EH (cell line): Measurements from ENCODE around the gene PDE4D.
"Not testable (repeated sequence)": the region's sequence is repeated elsewhere in the genome, so short reads cannot be mapped to it uniquely, and the experiment has no call there.

Source experiments
- DNase-seq: peaks from one replicate; pipeline ENCODE4 v3.0.0-alpha.2; 2015; ENCODE audit warnings: low read depth

PDE4D gene

DNA sequence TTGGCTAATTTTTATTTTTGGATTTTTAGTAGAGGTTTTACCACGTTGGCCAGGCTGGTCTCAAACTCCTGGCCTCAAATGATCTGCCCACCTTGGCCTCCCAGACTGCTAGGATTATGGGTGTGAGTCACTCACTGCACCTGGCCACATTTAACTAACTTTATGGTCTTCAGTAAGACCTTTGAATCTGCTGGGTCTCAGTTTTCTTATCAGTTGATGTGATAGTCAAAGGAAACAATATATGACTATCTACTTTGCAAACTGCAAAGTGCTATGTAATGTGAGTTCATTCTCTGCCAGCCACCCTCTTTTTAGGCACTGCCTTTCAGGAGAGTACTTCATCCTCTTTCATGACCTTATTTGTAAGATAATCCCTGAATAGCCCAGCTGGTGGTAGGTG is 474.7 kb downstream of the PDE4D start:
- no peak for DNase-seq

GRCh38 chr5:59416451-59416850 is 477.1 kb downstream of the PDE4D start:
- no peak for DNase-seq

DNA sequence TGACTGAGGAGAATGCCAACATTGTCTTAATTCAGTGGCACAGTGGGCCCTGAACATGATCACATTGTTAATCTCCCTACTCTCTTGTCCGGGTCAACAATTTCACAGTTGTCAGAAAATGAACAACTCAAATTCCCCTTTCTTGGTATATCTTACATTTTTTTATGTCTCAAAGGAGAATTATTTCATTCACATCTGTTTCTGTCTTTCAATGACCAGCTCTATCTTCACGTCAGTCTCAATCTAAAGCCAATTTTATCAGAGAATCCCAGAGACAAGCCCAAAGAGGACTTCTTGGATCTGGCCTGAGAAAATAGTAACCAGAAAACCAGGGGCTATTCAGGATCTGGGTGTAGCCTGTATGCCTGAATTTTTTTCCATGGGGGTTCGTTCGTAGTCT is 477.5 kb downstream of the PDE4D start:
- DNase-seq: no peak

DNA sequence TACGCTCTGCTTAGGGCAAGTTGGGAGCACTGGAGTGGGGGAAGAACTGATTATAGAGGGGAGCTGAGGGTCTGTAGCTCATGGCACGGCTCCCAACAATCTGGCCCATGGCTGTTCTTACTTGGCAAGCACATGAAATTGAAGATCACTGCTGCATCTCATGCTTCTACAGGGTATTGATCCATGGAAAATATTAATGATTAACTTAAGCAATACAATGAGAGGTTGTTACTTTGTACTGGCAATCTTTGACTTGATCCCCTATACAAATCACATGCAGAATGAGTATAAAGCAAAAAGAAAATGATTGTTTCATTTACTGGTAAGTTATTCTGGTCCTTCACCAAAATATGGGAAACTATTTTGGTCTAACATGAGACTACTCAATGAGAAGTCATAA is 481.1 kb downstream of the PDE4D start:
- DNase-seq: no peak

- DNase-seq: not testable (repeated sequence)
Observed at GRCh38 chr5:59408997-59409396, 484.5 kb downstream of the PDE4D start.

GRCh38 chr5:59407967-59408366 is 485.6 kb downstream of the PDE4D start:
- DNase-seq: no peak

DNA sequence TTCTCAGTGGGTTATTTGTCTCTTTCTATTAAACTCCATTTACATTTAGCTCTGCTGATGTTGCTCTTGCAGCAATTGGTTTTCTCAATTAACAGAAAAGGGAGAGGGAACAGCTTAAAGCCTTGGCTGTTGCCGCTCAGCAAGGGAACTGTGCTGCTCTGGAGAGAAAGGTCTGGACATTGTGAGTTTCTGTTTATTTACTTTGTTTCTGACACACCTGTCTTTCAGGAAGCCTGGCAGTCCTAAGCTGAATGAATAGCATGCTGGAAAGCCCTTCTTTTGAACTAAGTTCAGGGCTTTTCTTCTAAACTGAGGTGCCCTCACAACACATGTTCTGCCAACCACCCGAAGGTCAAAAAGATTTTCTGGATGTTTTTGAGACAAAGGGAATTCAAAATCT is 491.9 kb downstream of the PDE4D start:
- no peak for DNase-seq

DNA sequence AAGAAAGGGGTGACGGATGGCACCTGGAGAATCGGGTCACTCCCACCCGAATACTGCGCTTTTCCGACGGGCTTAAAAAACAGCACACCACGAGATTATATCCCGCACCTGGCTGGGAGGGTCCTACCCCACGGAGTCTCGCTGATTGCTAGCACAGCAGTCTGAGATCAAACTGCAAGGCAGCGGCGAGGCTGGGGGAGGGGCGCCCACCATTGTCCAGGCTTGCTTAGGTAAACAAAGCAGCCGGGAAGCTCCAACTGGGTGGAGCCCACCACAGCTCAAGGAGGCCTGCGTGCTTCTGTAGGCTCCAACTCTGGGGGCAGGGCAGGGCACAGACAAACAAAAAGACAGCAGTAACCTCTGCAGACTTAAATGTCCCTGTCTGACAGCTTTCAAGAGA is 498.6 kb downstream of the PDE4D start:
- not testable (repeated sequence) for DNase-seq

GRCh38 chr5:59393585-59394420 is 499.7 kb downstream of the PDE4D start:
- DNase-seq: no peak

DNA sequence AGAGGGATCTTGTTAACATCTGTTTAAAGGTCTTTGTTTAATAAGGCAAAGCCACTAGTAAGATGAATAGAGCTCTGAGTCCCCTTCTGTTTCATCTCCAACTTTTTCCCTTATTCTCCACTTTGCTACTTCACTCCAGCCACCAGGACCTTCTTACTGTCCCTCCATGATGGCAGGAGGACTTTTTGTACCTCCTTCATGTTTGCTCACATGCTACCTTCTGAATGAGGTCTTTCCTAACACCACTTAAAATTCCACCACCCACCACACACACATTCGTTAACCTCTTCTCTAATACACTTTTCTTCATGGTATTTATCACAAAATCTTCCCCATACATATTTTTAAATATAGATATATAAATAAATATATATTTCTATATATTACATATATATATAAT is 501.9 kb downstream of the PDE4D start:
- DNase-seq: no peak

- DNase-seq: no peak
Observed at GRCh38 chr5:59390989-59391388, 502.5 kb downstream of the PDE4D start.

DNA sequence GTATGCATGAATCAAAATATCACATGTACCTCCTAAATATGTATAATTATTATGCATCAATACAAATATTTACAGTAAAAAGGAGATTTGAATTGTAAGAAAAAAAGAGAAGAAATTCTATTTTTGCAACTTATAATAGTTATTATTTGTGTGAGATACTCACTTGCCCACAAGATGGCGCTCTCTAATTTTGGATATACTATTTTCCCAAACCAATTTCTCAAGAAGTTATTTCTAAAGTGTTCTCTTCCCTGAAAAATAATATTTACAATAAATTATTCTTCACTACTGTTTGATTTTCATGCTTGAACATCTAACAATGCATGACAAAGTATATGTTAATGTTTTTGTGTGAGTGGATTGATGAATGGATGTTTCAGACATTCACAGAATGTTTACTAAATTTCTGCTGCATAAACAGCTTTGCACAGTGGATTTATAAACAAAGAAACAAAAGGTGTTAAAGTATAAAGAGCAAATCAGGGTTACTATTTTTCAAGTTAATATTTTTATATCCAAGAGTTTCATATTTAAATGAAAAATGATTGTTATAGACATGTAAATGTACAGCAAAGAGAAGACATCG is 503.4 kb downstream of the PDE4D start:
- peak; percentile 29 for DNase-seq

DNA sequence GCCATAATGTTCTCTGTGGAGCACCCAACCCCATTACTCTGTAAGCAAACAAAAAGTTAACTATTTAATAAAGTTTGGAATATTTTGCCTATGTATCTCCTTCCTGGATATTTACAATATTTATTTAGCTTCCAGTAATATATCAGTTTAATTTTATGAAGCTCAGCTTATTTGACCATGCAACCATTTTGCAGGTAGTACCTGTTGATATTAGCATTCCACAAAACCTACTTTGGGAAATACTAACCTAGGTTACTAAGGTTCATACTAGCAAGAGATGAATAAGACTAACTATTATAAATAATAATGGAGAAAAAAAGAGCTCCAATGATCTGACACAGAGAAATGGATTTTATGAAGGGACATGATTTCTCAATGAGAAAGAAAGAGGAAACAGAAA is 506.4 kb downstream of the PDE4D start:
- no peak for DNase-seq

DNA sequence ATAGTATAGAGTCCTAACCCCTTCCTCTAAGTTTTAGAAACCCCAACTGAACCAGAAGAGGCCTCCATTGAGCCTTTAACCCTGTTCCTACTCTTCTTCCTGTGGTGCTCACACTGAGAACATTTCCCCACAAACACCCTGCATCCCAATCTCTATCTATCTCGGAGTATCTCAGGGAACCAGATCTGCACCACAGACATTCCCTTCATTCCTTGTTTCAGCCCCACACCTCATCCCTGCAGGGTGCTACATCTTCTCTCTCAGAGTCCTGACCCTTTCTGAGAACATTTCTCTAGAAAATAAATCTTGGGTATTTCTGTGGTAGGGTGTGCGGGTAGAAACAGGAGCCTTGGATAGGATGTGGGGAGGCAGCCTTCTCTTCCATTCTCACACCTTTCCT is 507.8 kb downstream of the PDE4D start:
- no peak for DNase-seq

GRCh38 chr5:59380350-59380951 is 513.1 kb downstream of the PDE4D start:
- peak; percentile 74 for DNase-seq

GRCh38 chr5:59374036-59374435 is 519.5 kb downstream of the PDE4D start:
- DNase-seq: not testable (repeated sequence)

DNA sequence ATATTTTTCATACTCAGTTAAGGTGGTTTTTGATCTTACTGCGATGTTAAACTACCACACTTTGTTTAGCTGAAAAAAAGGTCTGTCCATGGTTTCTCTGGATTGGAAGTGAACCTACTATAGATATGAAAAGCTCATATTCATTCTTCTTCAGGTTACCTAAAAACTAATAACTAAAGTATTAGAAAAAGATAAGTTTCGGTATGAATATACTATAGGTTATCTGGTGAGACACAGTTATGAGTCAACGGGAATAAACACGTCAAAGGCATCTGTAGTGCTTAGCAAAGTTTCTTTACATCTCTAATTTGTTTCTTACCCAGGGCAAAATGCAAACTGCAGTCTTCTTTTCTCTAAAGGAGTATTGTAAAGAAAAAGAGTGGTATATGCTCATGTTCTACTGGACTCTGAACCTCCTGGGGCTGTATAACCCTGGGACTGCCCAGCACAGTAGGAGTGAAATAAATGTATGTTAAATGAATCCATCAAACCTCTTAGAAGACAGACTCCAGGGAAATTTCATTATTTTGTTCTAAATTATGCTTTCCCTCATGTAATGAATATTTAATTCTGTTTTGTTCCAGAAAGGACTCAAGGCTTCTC is 521.9 kb downstream of the PDE4D start:
- DNase-seq: no peak

DNA sequence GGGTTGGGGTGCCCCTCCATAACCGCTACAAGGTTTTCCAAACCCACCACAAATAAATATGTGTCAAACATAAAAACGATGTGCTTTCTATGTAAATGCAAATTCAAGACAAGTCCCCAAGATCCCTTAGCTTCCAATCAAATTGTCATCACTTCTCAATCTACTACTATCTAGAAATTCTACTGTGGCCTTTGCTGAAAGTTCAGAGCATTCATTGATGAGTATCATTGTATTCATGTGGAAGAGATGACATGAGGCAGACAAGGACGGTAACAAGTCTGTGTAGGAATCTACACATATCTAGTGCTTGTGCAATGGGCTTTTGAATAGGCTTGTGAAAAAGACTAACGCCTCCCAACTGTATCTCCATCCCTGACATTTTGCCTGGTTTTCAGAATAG is 524.6 kb downstream of the PDE4D start:
- DNase-seq: no peak

GRCh38 chr5:59367791-59368394 is 525.6 kb downstream of the PDE4D start:
- peak; percentile 66 for DNase-seq

- no peak for DNase-seq
Observed at GRCh38 chr5:59366784-59367183, 526.7 kb downstream of the PDE4D start.

DNA sequence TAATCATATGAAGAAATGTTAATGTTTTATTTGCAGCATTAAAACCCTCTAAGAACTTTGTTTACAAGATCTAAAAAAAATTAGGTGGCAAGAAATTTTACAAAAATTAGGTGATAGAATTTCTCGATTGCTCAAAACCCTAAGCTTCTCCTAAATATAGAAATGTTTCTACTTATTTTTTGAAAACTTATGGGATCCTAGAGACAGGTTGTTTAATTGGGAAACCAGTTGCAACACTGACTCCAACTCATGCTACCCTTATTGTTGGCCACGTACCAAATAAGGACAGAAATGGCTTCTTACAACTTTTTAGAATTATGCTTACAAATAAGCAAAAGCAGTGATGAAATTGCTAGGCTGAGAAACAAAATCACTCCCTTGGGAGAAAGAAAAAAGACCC is 531.1 kb downstream of the PDE4D start:
- DNase-seq: no peak

- no peak for DNase-seq
Observed at GRCh38 chr5:59361454-59361853, 532.1 kb downstream of the PDE4D start.

GRCh38 chr5:59360130-59360555 is 533.4 kb downstream of the PDE4D start:
- DNase-seq: no peak
